ENCODE measurements around the gene CLSTN2. TPM values are rescaled to one million over a fixed set of nuclear protein-coding genes. Genes with fewer than 3 reads are reported as not detected.
A peak's percentile ranks its signal among the peaks of the same experiment; 100 is the strongest.

Gene CLSTN2
- polyA plus RNA-seq, 12 donors: 2.5 to 5.7 (median 3.4) TPM; not detected in 1

GRCh38 chr3:140187028-140187427 lies 252.0 kb downstream of the CLSTN2 start:
- no peak for DNase-seq

DNA sequence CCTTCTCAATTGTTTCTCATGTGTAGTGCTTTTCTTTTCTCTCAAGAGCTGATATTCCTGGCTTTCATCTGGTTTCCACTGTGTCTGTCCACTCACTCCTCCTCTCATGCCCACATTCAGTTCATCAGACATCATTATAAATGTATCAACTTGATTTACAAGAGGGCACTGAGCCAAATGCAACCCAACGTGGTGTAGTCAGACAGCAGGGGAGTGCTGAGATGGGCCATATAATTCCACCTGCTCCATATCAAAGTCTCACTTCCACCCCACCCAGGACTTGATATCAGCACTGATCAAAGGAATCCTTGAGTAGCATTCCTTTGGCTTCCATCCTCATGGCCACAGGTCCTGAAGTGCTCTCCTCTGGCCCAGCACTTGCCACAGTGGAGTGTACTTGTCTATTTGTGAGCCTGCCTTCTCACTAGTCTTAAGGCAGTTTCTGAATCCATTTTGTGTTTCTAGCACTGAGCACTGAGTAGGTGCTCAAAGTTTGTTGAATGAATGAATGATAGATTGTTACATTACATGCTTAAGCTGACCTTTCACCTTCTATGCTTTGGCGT lies 252.8 kb downstream of the CLSTN2 start:
- DNase-seq: no peak

- DNase-seq: no peak
Measured at GRCh38 chr3:140188285-140188684, 253.3 kb downstream of the CLSTN2 start.

DNA sequence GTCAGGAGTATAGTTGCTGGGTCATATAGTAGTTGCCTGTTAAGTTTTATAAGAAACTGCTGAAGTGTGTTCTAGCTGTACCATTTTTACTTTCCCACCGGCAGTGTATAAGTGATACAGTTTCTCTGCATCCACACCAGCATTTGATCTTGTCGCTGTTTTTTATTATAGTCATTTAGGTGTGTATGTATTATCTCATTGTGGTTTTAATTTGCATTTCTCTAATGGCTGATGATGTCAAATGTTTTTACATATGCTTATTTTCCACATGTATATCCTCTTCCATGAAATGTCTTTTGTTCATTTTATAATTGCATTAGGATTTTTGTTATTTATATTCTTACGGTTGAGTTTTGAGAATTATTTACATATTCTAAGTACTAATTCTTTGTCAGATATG lies 254.3 kb downstream of the CLSTN2 start:
- DNase-seq: no peak

GRCh38 chr3:140189976-140190375 lies 255.0 kb downstream of the CLSTN2 start:
- no peak for DNase-seq

DNA sequence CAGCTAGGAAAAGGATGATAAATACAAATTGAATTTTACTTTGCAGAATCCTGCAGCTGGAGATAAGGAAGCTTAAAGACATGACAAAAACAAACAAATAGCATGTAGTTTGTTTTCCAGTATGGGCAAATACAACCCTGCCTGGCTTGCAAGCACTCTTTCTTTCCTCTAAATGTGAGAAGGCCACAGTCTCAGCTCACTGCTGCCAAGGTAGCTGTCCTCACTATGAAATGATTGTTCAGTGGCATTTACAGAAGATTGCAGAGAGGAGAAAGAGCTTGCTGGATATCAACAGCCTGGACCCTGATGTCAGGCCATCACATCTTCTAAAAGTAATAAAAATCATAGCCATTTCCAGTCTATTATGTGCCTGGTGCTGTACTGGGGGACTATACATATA lies 262.0 kb downstream of the CLSTN2 start:
- no peak for DNase-seq

DNA sequence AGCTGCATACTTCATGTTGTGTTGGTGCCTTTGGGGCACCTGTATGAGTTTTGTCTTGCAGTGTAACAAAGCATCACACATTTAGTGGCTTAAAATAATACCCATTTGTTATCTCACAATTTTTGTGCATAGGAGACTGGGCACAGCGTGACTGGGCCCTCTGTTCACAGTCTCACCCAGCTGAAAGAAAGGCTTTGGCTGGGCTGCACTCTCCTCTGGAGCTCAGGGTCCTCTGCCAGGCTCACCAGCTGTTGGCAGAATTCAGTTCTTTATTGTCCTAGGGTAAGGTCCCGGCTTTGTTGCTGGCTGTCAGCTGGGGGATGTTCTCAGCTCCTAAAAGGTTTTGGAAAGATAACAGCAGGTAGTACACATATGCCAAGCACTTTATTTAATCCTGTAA lies 263.3 kb downstream of the CLSTN2 start:
- no peak for DNase-seq

GRCh38 chr3:140199008-140199407 lies 264.0 kb downstream of the CLSTN2 start:
- no peak for DNase-seq

DNA sequence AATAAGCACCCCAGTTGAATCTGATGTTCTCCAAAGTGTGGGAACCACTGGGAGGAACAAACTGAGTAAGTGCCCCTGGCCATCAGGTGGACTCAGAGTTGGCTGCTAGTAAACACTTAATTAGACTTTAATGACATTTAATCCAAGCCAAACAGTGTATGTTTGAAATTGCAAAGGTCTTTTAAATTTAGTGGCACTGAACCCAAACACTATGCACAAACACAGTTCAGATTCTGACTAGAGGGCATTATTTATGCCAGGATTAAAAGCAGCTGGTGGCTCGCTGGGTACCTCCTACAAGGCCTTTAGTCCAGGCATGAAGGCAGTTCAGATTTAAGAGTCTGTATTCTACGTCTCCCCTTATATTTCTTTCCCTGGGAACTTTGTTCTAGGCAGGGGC lies 264.8 kb downstream of the CLSTN2 start:
- DNase-seq: no peak

- no peak for DNase-seq
Measured at GRCh38 chr3:140203510-140203909, 268.5 kb downstream of the CLSTN2 start.

- DNase-seq: no peak
Measured at GRCh38 chr3:140204271-140204984, 269.4 kb downstream of the CLSTN2 start.

DNA sequence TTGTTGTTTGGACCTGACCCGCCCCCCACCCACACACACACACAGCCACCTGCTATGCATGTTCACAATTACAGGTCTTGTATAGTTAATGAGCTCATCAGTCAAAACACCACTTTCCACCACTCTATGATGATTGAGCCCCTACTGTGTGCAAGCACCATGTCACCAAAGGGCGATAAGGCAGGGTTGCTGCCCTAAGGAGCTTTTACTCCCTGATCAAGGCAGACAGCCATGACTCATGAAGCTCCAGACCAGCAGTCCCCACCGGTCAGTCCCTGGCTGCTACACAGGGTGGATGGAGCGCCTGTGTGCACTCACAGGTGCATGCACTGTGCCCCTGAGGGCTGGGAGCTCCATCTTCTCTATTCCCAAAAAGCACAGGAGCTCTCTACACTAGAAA lies 270.6 kb downstream of the CLSTN2 start:
- no peak for DNase-seq

DNA sequence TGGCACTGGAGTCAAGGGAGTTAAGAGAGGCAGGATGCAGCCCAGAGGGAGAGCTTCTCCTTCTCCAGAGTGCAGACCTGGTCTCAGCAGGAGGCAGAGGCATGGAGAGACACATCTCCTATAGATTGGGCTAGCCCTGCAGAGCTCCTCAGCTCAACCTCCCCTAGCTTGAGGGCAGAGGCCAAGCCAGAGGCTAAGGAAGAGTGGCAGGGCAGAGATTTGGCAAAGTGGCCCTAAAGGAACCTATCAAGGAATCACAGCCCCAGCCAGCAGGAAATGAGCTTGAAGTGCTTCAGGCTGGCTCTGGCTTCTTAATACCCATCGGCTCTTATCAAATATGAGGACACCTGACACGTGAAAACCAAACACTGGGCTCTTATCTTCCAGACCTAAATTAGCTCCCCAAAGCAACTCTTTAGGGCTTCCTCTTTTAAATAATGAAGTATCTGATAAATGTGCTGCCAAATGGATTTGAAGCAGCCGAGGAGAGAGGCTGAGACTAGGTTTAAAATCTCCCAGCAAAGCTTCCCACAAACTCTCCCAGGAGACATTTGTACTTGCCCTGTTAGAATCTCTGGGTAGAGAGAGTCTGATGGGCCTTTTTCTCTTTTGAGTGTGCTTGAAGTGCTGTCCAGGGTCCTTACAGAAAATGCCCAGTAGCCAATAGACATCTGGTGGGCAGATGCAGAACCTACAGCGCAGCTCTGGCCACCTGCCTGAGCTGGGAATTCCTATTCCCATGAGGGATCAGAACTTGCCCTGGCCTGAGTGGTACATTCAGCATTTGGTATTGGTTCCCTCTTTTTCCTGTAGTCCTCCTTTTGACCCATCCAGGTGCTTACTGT lies 271.4 kb downstream of the CLSTN2 start:
- peak; percentile 20 for DNase-seq

DNA sequence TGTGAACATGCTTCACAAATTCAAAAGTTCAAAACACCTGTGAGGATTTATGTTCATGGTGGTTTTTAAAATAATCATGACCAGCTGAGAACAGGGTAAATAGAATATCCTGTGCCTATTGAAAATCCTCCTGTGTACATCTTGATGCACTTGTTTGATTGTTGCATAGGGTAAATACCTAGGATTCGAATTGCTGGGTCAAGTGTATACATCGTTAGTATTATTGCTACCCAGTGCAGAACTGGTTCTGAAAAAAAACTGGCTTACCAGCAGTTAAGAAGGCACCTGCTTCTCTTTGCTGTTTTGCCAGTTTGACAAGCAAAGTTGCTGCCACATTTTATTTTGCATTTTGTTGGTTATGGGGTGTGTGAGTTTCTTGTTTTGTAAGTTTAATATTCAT lies 272.6 kb downstream of the CLSTN2 start:
- no peak for DNase-seq

- no peak for DNase-seq
Measured at GRCh38 chr3:140216249-140216648, 281.3 kb downstream of the CLSTN2 start.

DNA sequence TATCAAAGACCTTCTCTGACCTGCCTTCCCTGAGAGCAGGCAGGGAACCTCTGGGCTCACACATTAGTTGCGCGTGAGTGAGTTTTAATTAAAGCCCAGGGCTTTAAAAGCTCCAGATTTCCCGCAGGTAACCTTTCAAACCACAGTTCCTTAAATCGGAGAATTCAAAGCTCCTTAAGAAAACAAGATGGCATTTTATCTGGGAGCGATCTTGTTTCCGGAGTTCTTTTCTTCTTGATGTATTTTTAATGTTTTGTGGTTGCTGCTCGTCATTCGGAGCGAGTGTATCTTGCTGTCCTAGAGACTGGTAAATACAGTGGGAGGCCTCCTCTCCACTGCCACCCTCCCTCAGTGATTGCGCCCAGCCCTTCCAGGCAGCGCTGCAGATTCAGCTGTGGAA lies 284.3 kb downstream of the CLSTN2 start:
- no peak for DNase-seq

DNA sequence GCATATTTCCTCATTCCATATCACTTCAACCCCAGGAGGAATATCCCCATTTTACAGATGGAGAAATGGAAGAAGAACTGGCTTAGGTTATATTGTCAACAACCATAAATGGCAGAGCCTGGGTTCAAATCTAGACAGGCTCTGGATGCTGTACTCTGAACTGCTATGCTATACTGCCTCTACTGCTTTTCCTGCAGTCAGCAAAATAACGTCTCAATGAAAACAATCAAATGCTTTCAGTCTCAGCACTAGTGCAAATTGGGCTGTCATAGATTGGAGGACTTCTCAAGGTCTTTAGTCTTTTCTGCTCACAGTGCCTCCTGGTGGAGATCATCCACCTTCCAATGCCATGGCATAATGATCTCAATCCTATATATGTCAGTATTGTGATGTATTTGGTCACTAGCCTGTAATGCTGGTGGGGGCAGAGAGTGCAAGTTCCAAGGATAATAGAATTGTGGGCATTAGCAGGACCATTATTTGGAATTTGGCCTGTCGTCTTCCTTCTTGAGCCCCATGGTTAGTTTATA lies 285.0 kb downstream of the CLSTN2 start:
- no peak for DNase-seq

- no peak for DNase-seq
Measured at GRCh38 chr3:140223197-140223596, 288.2 kb downstream of the CLSTN2 start.

DNA sequence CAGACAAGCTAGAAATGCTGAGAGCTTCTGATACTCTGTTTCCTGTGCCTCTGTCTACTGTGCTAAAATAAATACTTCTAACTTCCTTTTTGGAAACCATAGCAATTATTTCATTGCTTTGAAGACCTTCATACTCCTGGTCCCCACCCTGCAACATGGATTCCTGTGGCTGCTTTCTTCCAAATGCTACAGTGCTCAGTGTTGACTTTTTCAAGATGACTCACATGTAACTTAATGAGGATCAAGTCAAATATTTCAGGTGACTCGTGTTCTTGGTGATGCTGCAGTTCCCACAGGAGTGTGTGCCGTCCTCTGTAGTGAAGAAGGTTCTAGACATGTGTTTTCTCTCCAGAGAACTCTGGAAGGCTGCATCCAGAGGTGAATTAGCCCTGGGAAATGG lies 288.6 kb downstream of the CLSTN2 start:
- DNase-seq: no peak

DNA sequence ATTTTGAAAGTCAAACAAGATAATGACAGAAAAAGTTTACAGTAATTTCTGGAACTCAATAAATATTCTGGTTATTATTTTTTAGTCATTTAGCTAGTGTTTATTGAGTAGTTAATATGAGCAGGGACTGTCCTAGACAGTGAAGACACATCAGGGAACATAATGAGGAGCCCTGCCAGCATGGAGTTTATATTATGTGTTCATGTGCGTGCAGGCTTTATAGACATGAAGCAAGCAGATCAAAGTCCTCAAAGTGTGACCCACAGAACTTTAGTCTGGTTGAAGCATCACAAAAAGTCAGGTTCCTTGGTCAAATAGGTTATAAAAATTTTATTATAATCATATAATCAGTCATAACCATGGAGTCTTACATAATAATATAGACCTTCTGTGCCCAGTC lies 289.3 kb downstream of the CLSTN2 start:
- DNase-seq: no peak

GRCh38 chr3:140225996-140226395 lies 291.0 kb downstream of the CLSTN2 start:
- no peak for DNase-seq

DNA sequence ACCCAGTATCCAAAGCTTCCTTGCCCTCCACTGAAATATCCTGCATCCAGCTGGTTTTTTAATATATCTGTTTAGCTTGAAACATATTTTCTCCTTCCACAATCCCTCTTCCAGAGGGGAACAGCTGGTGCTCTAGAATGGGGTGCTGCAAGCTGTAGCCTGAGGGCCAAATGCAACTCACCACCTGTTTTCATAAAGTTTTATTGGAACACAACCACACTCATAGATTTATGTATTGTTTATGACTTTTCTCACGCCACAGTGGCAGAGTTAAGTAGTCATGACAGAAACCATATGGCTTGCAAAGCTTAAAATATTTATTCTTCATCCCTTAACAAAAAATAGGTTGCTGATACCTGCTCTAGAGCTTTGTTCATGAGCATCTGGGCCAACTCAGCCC lies 298.7 kb downstream of the CLSTN2 start:
- DNase-seq: no peak

DNA sequence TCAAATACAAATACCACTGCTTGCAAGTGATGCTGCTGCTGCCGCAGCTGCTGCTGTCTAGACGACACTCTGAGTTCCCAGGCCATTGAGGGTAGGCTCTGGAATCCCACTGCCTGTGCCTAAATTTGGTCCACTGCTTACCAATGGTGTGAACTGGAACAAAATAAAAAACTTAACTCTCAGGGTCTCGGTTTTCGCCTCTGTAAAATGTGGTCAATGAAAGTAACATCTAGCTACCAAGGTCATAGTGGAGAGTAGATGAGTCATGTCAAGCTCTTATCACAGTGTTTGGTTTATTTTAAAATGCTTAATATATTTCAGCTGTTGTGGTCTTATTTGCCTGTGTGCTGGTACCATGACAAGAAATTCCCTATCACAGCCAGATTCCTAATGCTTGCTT lies 299.3 kb downstream of the CLSTN2 start:
- DNase-seq: no peak

All from muscle of arm (tissue), 12 donors.